T-helper 1 cell treated with Interleukin-12 subunit alpha and Interleukin-12 subunit beta and Interleukin-4 antibody, amounts not matched to agents 30 μg/mL and 1 μg/mL, for 36 hours (primary cell): ENCODE data around the gene OTULINL.
"Not testable (repeated sequence)": the region's sequence is repeated elsewhere in the genome, so short reads cannot be mapped to it uniquely, and the experiment has no call there.

Source experiments
- H3K27ac Mint-ChIP-seq: one replicate; pipeline ENCODE4 v1.8.0; 2021; ENCODE audit warnings: mild to moderate bottlenecking, mixed read lengths
- H3K27me3 Mint-ChIP-seq: one replicate; pipeline ENCODE4 v1.8.0; 2021; ENCODE audit warnings: low read depth, mixed read lengths
- H3K36me3 Mint-ChIP-seq: one replicate; pipeline ENCODE4 v1.8.0; 2021; ENCODE audit warnings: low read depth, mixed read lengths
- H3K4me1 Mint-ChIP-seq: one replicate; pipeline ENCODE4 v1.8.0; 2021; ENCODE audit warnings: low read depth, mixed read lengths
- H3K4me3 Mint-ChIP-seq: one replicate; pipeline ENCODE4 v1.8.0; 2021; ENCODE audit warnings: mild to moderate bottlenecking, moderate library complexity, mixed read lengths
- H3K9me3 Mint-ChIP-seq: one replicate; pipeline ENCODE4 v1.8.0; 2021; ENCODE audit warnings: mixed read lengths

OTULINL gene

GRCh38 chr5:14581106-14581890, at the start of gene OTULINL:
Gene OTULINL, plus strand, starts transcription at chr5:14581792. Its CDS starts 103 bp downstream, at chr5:14581895.
- H3K27ac Mint-ChIP-seq, result peak within 1 kb of the TSS; percentile 79
- H3K9me3 Mint-ChIP-seq, result no peaks in the 10 kb centered on the region
- H3K36me3 Mint-ChIP-seq, result peaks cover 10% of the 10 kb centered on the region
- peak within 1 kb of the TSS; percentile 79 for H3K4me3 Mint-ChIP-seq
- peaks cover 20% of the 10 kb centered on the region for H3K4me1 Mint-ChIP-seq
- peaks cover 24% of the 10 kb centered on the region for H3K27me3 Mint-ChIP-seq

DNA sequence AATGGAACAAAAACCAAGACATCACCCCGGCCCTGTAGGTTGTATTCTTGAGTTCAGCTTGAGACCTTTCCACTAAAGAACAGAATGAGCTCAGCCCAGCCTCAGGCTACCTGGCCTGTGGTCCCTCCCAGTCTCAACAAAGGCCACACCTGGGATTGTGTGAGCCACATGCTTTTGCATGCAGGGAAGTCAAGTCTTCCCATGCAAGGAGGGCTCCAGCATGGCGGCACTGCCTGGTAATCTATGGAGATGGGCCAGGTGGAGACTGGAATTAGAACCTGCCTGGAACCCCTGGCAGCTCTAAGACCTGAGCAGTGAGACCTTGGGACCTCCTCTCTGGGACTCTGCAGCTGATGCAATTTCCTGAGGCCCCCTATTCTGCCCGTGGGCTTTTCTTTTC, 49.4 kb upstream of the OTULINL start:
- Mint-ChIP-seq H3K4me1 (no peaks in the 10 kb centered on the region), H3K36me3 (no peaks in the 10 kb centered on the region), H3K4me3 (no peak overlapping the region), H3K9me3 (no peaks in the 10 kb centered on the region), H3K27me3 (no peaks in the 10 kb centered on the region), H3K27ac (no peak overlapping the region)

- H3K27ac Mint-ChIP-seq, result no peak overlapping the region
- H3K9me3 Mint-ChIP-seq, result peaks cover 4% of the 10 kb centered on the region
These were observed 46.8 kb upstream of the OTULINL start for GRCh38 chr5:14534773-14535172.

GRCh38 chr5:14545308-14545707, 36.3 kb upstream of the OTULINL start:
- Mint-ChIP-seq H3K9me3 (peaks cover 20% of the 10 kb centered on the region), H3K36me3 (no peaks in the 10 kb centered on the region), H3K27me3 (no peaks in the 10 kb centered on the region), H3K4me3 (no peak overlapping the region), H3K4me1 (peaks cover 5% of the 10 kb centered on the region), H3K27ac (no peak overlapping the region)

More at GRCh38 chr5:14534773-14535172, 46.8 kb upstream of the OTULINL start:
- Mint-ChIP-seq H3K4me1 (no peaks in the 10 kb centered on the region), H3K27me3 (no peaks in the 10 kb centered on the region), H3K4me3 (no peak overlapping the region), H3K36me3 (no peaks in the 10 kb centered on the region)

DNA sequence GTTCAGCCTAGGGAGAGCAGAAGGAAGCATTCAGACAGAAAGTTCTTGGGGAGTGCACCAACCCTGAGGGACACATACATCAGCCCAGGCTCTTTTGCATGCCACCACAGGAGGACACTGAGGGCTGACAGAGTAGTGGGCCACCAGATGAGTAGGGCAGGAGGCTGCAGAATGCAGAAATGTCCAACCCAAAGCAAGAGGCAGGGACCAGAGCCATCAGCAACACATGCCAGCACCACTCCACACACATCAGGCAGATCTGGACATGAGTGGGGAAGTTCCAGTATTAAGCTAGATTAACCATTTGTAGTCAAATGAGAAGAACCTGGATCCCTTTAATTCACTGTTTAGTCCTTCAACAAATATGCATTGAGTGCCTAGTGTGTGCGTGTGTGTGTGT, 35.7 kb upstream of the OTULINL start:
- no peaks in the 10 kb centered on the region for H3K27me3 Mint-ChIP-seq
- H3K4me3 Mint-ChIP-seq, result no peak overlapping the region
- H3K9me3 Mint-ChIP-seq, result peaks cover 15% of the 10 kb centered on the region
- H3K4me1 Mint-ChIP-seq, result peaks cover 5% of the 10 kb centered on the region
- H3K36me3 Mint-ChIP-seq, result no peaks in the 10 kb centered on the region
- no peak overlapping the region for H3K27ac Mint-ChIP-seq

- Mint-ChIP-seq H3K4me1 (peaks cover 5% of the 10 kb centered on the region), H3K27me3 (no peaks in the 10 kb centered on the region), H3K36me3 (no peaks in the 10 kb centered on the region), H3K9me3 (no peaks in the 10 kb centered on the region), H3K27ac (no peak overlapping the region), H3K4me3 (no peak overlapping the region)
These were observed 33.9 kb upstream of the OTULINL start for GRCh38 chr5:14547666-14548065.

DNA sequence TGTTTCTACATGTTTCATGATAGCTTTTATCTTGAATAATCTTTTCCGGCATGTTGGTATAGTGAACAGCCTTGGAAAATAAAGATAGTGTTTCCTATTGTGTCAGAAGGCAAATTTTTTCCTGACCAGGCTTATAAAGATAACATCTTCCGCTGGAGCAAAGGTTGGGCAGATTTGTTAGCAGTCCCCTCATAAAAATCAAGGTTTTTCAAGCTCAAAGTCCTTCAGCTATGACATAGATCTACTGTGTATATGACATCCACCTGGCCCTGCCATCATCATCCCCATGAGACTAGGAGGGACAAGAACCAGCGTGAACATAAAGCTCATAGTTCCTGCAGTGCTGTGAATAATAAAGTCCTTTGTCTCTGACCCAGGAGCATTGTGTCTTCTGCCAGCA, 30.4 kb upstream of the OTULINL start:
- H3K4me1 Mint-ChIP-seq, result peaks cover 5% of the 10 kb centered on the region
- H3K27me3 Mint-ChIP-seq, result no peaks in the 10 kb centered on the region
- H3K9me3 Mint-ChIP-seq, result peaks cover 13% of the 10 kb centered on the region
- H3K27ac Mint-ChIP-seq, result no peak overlapping the region
- H3K36me3 Mint-ChIP-seq, result no peaks in the 10 kb centered on the region
- no peak overlapping the region for H3K4me3 Mint-ChIP-seq

DNA sequence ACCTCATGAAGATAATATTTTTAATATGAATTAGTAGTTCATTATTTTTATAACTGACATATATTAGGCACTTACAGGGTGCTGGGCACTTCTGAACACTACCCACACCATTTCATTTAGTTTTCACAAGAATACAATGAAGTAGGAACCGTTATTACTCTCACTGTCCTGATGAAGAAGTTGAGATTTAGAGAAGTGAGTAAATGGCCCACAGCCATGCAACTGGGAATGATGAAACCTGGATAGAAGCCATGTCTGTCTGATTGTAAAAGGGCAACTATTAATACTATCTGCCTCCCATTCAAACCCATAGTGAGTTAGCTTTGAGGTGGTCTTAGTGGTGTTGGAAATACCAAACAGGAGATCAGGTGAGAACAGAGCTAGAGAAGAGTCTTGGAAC, 29.6 kb upstream of the OTULINL start:
- Mint-ChIP-seq H3K4me1 (peaks cover 5% of the 10 kb centered on the region), H3K27ac (no peak overlapping the region), H3K4me3 (no peak overlapping the region), H3K9me3 (peaks cover 13% of the 10 kb centered on the region), H3K27me3 (no peaks in the 10 kb centered on the region), H3K36me3 (no peaks in the 10 kb centered on the region)

GRCh38 chr5:14554288-14554687, 27.3 kb upstream of the OTULINL start:
- H3K4me1 Mint-ChIP-seq, H3K36me3 Mint-ChIP-seq: not testable (repeated sequence)
- peaks cover 13% of the 10 kb centered on the region for H3K9me3 Mint-ChIP-seq

GRCh38 chr5:14556015-14556414, 25.6 kb upstream of the OTULINL start:
- peaks cover 13% of the 10 kb centered on the region for H3K9me3 Mint-ChIP-seq
- no peak overlapping the region for H3K4me3 Mint-ChIP-seq
- no peak overlapping the region for H3K27ac Mint-ChIP-seq
- no peaks in the 10 kb centered on the region for H3K36me3 Mint-ChIP-seq
- peaks cover 6% of the 10 kb centered on the region for H3K27me3 Mint-ChIP-seq
- peaks cover 11% of the 10 kb centered on the region for H3K4me1 Mint-ChIP-seq

More at GRCh38 chr5:14554288-14554687, 27.3 kb upstream of the OTULINL start:
- H3K27me3 Mint-ChIP-seq, H3K27ac Mint-ChIP-seq, H3K4me3 Mint-ChIP-seq: not testable (repeated sequence)

- Mint-ChIP-seq H3K36me3 (no peaks in the 10 kb centered on the region), H3K27ac (no peak overlapping the region), H3K4me3 (no peak overlapping the region), H3K27me3 (peaks cover 6% of the 10 kb centered on the region), H3K4me1 (peaks cover 11% of the 10 kb centered on the region), H3K9me3 (peaks cover 13% of the 10 kb centered on the region)
These were observed 24.3 kb upstream of the OTULINL start for GRCh38 chr5:14557203-14557770.

- no peak overlapping the region for H3K4me3 Mint-ChIP-seq
- H3K27ac Mint-ChIP-seq, result no peak overlapping the region
- H3K36me3 Mint-ChIP-seq, result no peaks in the 10 kb centered on the region
- H3K27me3 Mint-ChIP-seq, result peaks cover 6% of the 10 kb centered on the region
- H3K4me1 Mint-ChIP-seq, result peaks cover 11% of the 10 kb centered on the region
- peaks cover 13% of the 10 kb centered on the region for H3K9me3 Mint-ChIP-seq
These were observed 23.7 kb upstream of the OTULINL start for GRCh38 chr5:14557791-14558415.

GRCh38 chr5:14560091-14560595, 21.4 kb upstream of the OTULINL start:
- H3K27ac Mint-ChIP-seq, result no peak overlapping the region
- no peaks in the 10 kb centered on the region for H3K36me3 Mint-ChIP-seq
- no peaks in the 10 kb centered on the region for H3K9me3 Mint-ChIP-seq
- H3K4me3 Mint-ChIP-seq, result no peak overlapping the region
- peaks cover 11% of the 10 kb centered on the region for H3K4me1 Mint-ChIP-seq
- peaks cover 6% of the 10 kb centered on the region for H3K27me3 Mint-ChIP-seq

DNA sequence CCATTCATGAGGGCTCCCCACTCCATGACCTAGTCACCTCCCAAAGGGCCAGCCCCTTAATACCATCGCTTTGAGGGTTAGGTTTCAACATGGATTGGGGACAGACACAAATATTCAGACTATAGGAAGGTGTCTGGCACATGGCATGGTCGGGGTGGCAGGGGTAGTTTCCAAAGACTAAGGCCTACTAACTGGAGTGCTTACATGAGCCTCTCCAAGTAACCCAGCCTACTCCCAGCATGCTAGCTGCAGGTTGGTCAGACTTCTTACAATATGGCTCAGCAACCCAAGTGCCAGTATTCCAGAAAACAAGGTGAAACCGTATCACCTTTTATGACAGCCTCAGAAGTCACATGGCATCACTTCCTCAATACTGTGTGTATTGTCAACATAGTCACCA, 19.9 kb upstream of the OTULINL start:
- Mint-ChIP-seq H3K4me1 (peaks cover 11% of the 10 kb centered on the region), H3K27ac (no peak overlapping the region), H3K36me3 (no peaks in the 10 kb centered on the region), H3K9me3 (no peaks in the 10 kb centered on the region), H3K27me3 (peaks cover 6% of the 10 kb centered on the region), H3K4me3 (no peak overlapping the region)

DNA sequence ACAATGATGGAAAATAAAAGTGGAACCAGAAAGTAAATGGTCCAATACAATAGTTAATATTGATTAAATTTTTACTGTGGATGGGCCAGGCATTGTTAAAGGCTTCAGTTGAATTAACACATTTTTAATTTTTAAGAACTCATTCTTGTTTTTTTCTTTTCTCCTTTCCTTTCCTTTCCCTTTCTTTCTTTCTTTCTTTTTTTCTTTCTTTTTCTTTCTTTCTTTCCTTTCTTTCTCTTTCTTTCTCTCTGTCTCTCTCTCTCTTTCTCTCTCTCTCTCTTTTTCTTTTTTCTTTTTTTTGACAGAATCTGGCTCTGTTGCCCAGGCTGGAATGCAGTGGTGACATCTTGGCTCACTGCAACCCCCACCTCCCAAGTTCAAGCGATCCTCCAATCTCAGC, 13.3 kb upstream of the OTULINL start:
- Mint-ChIP-seq H3K4me3 (no peak overlapping the region), H3K27me3 (no peaks in the 10 kb centered on the region), H3K4me1 (no peaks in the 10 kb centered on the region), H3K9me3 (peaks cover 6% of the 10 kb centered on the region), H3K27ac (no peak overlapping the region), H3K36me3 (no peaks in the 10 kb centered on the region)
